CD4-positive, CD25-positive, alpha-beta regulatory T cell (primary cell): ENCODE data around the gene FAM187B. TPM values are rescaled to one million over a fixed set of nuclear protein-coding genes. Genes with fewer than 3 reads are reported as not detected.

Source experiments
- ATAC-seq, 2 donors: fragments of 150-1000 bp; cut with Tn5 transposase; one replicate each; pipeline ENCODE4 v1.10.0; 2021; ENCODE audit warnings: low read depth in 2 of 2, moderate number of reproducible peaks in 2 of 2, moderate library complexity in 1 of 2
- DNase-seq, 3 donors: peaks; one replicate each; pipeline versions ENCODE4 v3.0.0 to v3.0.0-alpha.2; 2012 to 2022; ENCODE audit warnings: mixed read lengths in 1 of 3
- H3K27ac ChIP-seq: one replicate; pipeline ENCODE4 v1.7.0; 2013; ENCODE audit warnings: mild to moderate bottlenecking, low read length; ENCODE audit not compliant: insufficient read depth, poor library complexity, severe bottlenecking
- H3K27me3 ChIP-seq: one replicate; pipeline ENCODE4 v1.7.0; 2013; ENCODE audit warnings: low read length; ENCODE audit not compliant: control insufficient read depth, insufficient read depth
- H3K36me3 ChIP-seq: one replicate; pipeline ENCODE4 v1.7.0; 2013; ENCODE audit warnings: mild to moderate bottlenecking, low read length, moderate library complexity; ENCODE audit not compliant: control insufficient read depth, insufficient read depth
- H3K4me1 ChIP-seq: 2 replicates; pipeline ENCODE4 v1.7.0; 2013; ENCODE audit warnings: mild to moderate bottlenecking, low read length; ENCODE audit not compliant: insufficient read depth, control insufficient read depth, poor library complexity, severe bottlenecking
- H3K4me3 ChIP-seq: one replicate; pipeline ENCODE4 v1.7.0; 2013; ENCODE audit warnings: low read depth, mild to moderate bottlenecking, low read length, moderate library complexity
- H3K9me3 ChIP-seq, 2 experiments: 1 replicate in 1 of 2; 2 replicates in 1 of 2; pipeline ENCODE4 v1.7.0; 2013; ENCODE audit warnings: low read length in 2 of 2, mild to moderate bottlenecking in 1 of 2, moderate library complexity in 1 of 2; ENCODE audit not compliant: control insufficient read depth in 2 of 2
- H3K27ac Mint-ChIP-seq, 3 donors: one replicate each; pipeline ENCODE4 v1.8.0; 2020 to 2022; ENCODE audit warnings: mild to moderate bottlenecking in 3 of 3, mixed read lengths in 3 of 3, moderate library complexity in 2 of 3
- H3K27me3 Mint-ChIP-seq: one replicate; pipeline ENCODE4 v1.8.0; 2022; ENCODE audit warnings: mild to moderate bottlenecking, mixed read lengths
- H3K36me3 Mint-ChIP-seq: one replicate; pipeline ENCODE4 v1.8.0; 2020; ENCODE audit warnings: mixed read lengths
- H3K4me1 Mint-ChIP-seq, 4 donors: one replicate each; pipeline ENCODE4 v1.8.0; 2020 to 2022; ENCODE audit warnings: mixed read lengths in 4 of 4, mild to moderate bottlenecking in 1 of 4
- H3K4me3 Mint-ChIP-seq, 4 donors: one replicate each; pipeline ENCODE4 v1.8.0; 2020 to 2022; ENCODE audit warnings: mild to moderate bottlenecking in 4 of 4, mixed read lengths in 4 of 4, moderate library complexity in 3 of 4
- H3K9me3 Mint-ChIP-seq, 7 donors: one replicate each; pipeline ENCODE4 v1.8.0; 2020 to 2022; ENCODE audit warnings: mixed read lengths in 7 of 7, mild to moderate bottlenecking in 3 of 7, moderate library complexity in 2 of 7
- polyA plus RNA-seq, 4 donors: library from polyadenylated mRNA; unstranded; fragments of 300-500 nt; fragmentation: Illumina TruSeq; gene quantifications; one replicate each; pipeline ENCODE4 v1.2.3, GENCODE V29; 2021
- total RNA-seq: library from RNA; stranded (reverse); gene quantifications from one replicate; pipeline ENCODE4 v1.2.3, GENCODE V29; 2022

FAM187B gene
- total and polyA plus RNA-seq, 5 donors from 2014 or later, result not detected

GRCh38 chr19:35194012-35194984 lies 34.2 kb downstream of the FAM187B start:
- Mint-ChIP-seq H3K36me3 (no peaks in the 10 kb centered on the region), H3K27ac (peak overlapping the region in 1 of 3 donors; percentile 34), H3K4me3 (no peak overlapping the region), H3K27me3 (peaks cover 18% of the 10 kb centered on the region), H3K9me3 (no peaks in the 10 kb centered on the region), H3K4me1 (peaks cover 0 to 26% (median 19%) of the 10 kb centered on the region in 4 donors)
- H3K27me3 ChIP-seq, result no peaks in the 10 kb centered on the region
- no peaks in the 10 kb centered on the region for H3K9me3 ChIP-seq
- H3K27ac ChIP-seq, result no peak overlapping the region
- ATAC-seq, result no peak
- DNase-seq, result no peak
- H3K4me1 ChIP-seq, result peaks cover 9% of the 10 kb centered on the region
- no peak overlapping the region for H3K4me3 ChIP-seq
- no peaks in the 10 kb centered on the region for H3K36me3 ChIP-seq

GRCh38 chr19:35184884-35185283 lies 43.7 kb downstream of the FAM187B start:
- H3K4me1 Mint-ChIP-seq, result peaks cover 9 to 12% (median 10%) of the 10 kb centered on the region in 4 donors
- no peak for ATAC-seq
- H3K4me1 ChIP-seq, result no peaks in the 10 kb centered on the region

GRCh38 chr19:35184267-35184666 lies 44.3 kb downstream of the FAM187B start:
- Histone ChIP-seq H3K36me3 (no peaks in the 10 kb centered on the region), H3K4me1 (no peaks in the 10 kb centered on the region), H3K27ac (no peak overlapping the region), H3K9me3 (no peaks in the 10 kb centered on the region), H3K4me3 (no peak overlapping the region), H3K27me3 (no peaks in the 10 kb centered on the region)
- Mint-ChIP-seq H3K4me1 (peaks cover 12 to 15% (median 12%) of the 10 kb centered on the region in 4 donors), H3K9me3 (peaks cover 0 to 9% (median 4%) of the 10 kb centered on the region in 7 donors), H3K36me3 (no peaks in the 10 kb centered on the region), H3K27ac (no peak overlapping the region), H3K27me3 (peaks cover 20% of the 10 kb centered on the region), H3K4me3 (no peak overlapping the region)
- ATAC-seq, result no peak
- no peak for DNase-seq

More at GRCh38 chr19:35184884-35185283, 43.7 kb downstream of the FAM187B start:
- H3K9me3 ChIP-seq, result no peaks in the 10 kb centered on the region
- Mint-ChIP-seq H3K27me3 (peaks cover 20% of the 10 kb centered on the region), H3K36me3 (no peaks in the 10 kb centered on the region), H3K27ac (no peak overlapping the region), H3K9me3 (peaks cover 0 to 9% (median 4%) of the 10 kb centered on the region in 7 donors), H3K4me3 (no peak overlapping the region)
- H3K36me3 ChIP-seq, result no peaks in the 10 kb centered on the region
- H3K4me3 ChIP-seq, result no peak overlapping the region
- H3K27ac ChIP-seq, result no peak overlapping the region
- no peak for DNase-seq
- H3K27me3 ChIP-seq, result no peaks in the 10 kb centered on the region

- ATAC-seq (no peak), DNase-seq (no peak)
- Histone ChIP-seq H3K27me3 (no peaks in the 10 kb centered on the region), H3K27ac (no peak overlapping the region), H3K9me3 (peaks cover 5 to 10% of the 10 kb centered on the region in 2 experiments), H3K4me3 (no peak overlapping the region), H3K4me1 (peaks cover 4% of the 10 kb centered on the region), H3K36me3 (no peaks in the 10 kb centered on the region)
- Mint-ChIP-seq H3K27me3 (peaks cover 7% of the 10 kb centered on the region), H3K27ac (no peak overlapping the region), H3K4me3 (no peak overlapping the region), H3K9me3 (peaks cover 1 to 13% (median 4%) of the 10 kb centered on the region in 7 donors), H3K36me3 (no peaks in the 10 kb centered on the region), H3K4me1 (peaks cover 6 to 28% (median 16%) of the 10 kb centered on the region in 4 donors)
These were observed 47.2 kb downstream of the FAM187B start for GRCh38 chr19:35181387-35181786.

GRCh38 chr19:35179830-35180229 lies 48.7 kb downstream of the FAM187B start:
- Histone ChIP-seq H3K27ac (no peak overlapping the region), H3K9me3 (peaks cover 5 to 10% of the 10 kb centered on the region in 2 experiments), H3K36me3 (no peaks in the 10 kb centered on the region), H3K4me3 (no peak overlapping the region), H3K27me3 (no peaks in the 10 kb centered on the region), H3K4me1 (peaks cover 4% of the 10 kb centered on the region)
- Mint-ChIP-seq H3K27ac (no peak overlapping the region), H3K36me3 (no peaks in the 10 kb centered on the region), H3K4me3 (no peak overlapping the region), H3K9me3 (peaks cover 1 to 10% (median 4%) of the 10 kb centered on the region in 7 donors), H3K4me1 (peaks cover 1 to 39% (median 20%) of the 10 kb centered on the region in 4 donors), H3K27me3 (peaks cover 4% of the 10 kb centered on the region)
- DNase-seq (no peak), ATAC-seq (no peak)

GRCh38 chr19:35178701-35179100 lies 49.8 kb downstream of the FAM187B start:
- H3K36me3 ChIP-seq, result no peaks in the 10 kb centered on the region
- no peak overlapping the region for H3K27ac ChIP-seq
- H3K9me3 ChIP-seq, result peaks cover 5 to 10% of the 10 kb centered on the region in 2 experiments
- ATAC-seq (no peak), DNase-seq (no peak)
- H3K4me1 ChIP-seq, result peaks cover 4% of the 10 kb centered on the region
- peak overlapping the region in 1 of 4 donors; percentile 17 for H3K4me3 Mint-ChIP-seq
- peak overlapping the region in 1 of 3 donors; percentile 65 for H3K27ac Mint-ChIP-seq
- no peaks in the 10 kb centered on the region for H3K27me3 ChIP-seq
- H3K27me3 Mint-ChIP-seq, result no peaks in the 10 kb centered on the region
- H3K36me3 Mint-ChIP-seq, result no peaks in the 10 kb centered on the region
- H3K4me1 Mint-ChIP-seq, result peaks cover 0 to 39% (median 16%) of the 10 kb centered on the region in 4 donors
- no peak overlapping the region for H3K4me3 ChIP-seq
- H3K9me3 Mint-ChIP-seq, result peaks cover 0 to 5% (median 3%) of the 10 kb centered on the region in 7 donors

GRCh38 chr19:35177377-35178274 lies 50.9 kb downstream of the FAM187B start:
- Histone ChIP-seq H3K4me3 (no peak overlapping the region), H3K36me3 (no peaks in the 10 kb centered on the region), H3K27me3 (no peaks in the 10 kb centered on the region), H3K9me3 (peaks cover 5 to 10% of the 10 kb centered on the region in 2 experiments), H3K27ac (no peak overlapping the region), H3K4me1 (peaks cover 6% of the 10 kb centered on the region)
- no peak for ATAC-seq
- H3K9me3 Mint-ChIP-seq, result peaks cover 0 to 4% (median 2%) of the 10 kb centered on the region in 7 donors
- peak overlapping the region in 2 of 3 donors; percentile 16 to 59 for H3K27ac Mint-ChIP-seq
- no peaks in the 10 kb centered on the region for H3K27me3 Mint-ChIP-seq
- H3K4me1 Mint-ChIP-seq, result peaks cover 0 to 44% (median 21%) of the 10 kb centered on the region in 4 donors
- no peak overlapping the region for H3K4me3 Mint-ChIP-seq
- no peaks in the 10 kb centered on the region for H3K36me3 Mint-ChIP-seq
- no peak for DNase-seq
